ENCODE measurements around the gene ACBD4. TPM values are rescaled to one million over a fixed set of nuclear protein-coding genes. Genes with fewer than 3 reads are reported as not detected.

The ACBD4 gene
- total and polyA plus RNA-seq, 2 of the 13 experiments (the other 11 are each of a cell fraction or from before 2014, with no cell fraction given) = 16.1 to 26.9 TPM

DNA sequence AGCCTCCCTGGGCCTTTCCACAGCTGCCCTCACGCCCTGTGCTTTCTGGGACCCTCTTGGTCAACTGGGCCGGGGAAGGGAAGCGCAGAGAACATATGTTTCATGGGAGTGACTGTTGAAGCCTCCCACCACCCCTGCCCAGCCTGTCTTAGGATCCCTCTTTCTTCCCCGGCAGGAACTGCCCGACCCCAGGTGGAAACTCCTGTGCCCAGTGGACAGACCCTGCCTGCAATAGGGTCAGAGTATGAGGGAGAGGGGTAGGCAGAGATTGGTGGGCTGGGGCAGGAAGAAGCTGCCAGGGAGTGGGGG is 36.7 kb downstream of the ACBD4 start (continued):
- TF ChIP-seq, protein P1, sequence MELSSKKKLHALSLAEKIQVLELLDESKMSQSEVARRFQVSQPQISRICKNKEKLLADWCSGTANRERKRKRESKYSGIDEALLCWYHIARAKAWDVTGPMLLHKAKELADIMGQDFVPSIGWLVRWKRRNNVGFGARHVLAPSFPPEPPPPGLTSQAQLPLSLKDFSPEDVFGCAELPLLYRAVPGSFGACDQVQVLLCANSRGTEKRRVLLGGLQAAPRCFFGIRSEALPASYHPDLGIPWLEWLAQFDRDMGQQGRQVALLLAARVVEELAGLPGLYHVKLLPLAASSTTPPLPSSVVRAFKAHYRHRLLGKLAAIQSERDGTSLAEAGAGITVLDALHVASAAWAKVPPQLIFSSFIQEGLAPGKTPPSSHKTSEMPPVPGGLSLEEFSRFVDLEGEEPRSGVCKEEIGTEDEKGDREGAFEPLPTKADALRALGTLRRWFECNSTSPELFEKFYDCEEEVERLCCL (CRISPR knock-in tag; IDR thresholded peaks at IDR 0.05; ENCODE audit: borderline replicate concordance) = 0 out of 2 replicates have a peak, but pooled peaks have one; percentile 43
- 0 out of 2 replicates have a peak, but pooled peaks have one; percentile 2 for TF ChIP-seq BRD4 (CRISPR knock-in tag; IDR thresholded peaks at IDR 0.05)
- no peak for TF ChIP-seq TCF7 (IDR thresholded peaks at IDR 0.05; ENCODE audit: low read depth)
- TF ChIP-seq ZFYVE20 (CRISPR knock-in tag; IDR thresholded peaks at IDR 0.05; ENCODE audit: borderline replicate concordance, low read depth) = 0 out of 2 replicates have a peak, but pooled peaks have one; percentile 15
- peak; percentile 66 for TF ChIP-seq HDAC1 (CRISPR knock-in tag; IDR thresholded peaks at IDR 0.05)
- TF ChIP-seq, protein P2, sequence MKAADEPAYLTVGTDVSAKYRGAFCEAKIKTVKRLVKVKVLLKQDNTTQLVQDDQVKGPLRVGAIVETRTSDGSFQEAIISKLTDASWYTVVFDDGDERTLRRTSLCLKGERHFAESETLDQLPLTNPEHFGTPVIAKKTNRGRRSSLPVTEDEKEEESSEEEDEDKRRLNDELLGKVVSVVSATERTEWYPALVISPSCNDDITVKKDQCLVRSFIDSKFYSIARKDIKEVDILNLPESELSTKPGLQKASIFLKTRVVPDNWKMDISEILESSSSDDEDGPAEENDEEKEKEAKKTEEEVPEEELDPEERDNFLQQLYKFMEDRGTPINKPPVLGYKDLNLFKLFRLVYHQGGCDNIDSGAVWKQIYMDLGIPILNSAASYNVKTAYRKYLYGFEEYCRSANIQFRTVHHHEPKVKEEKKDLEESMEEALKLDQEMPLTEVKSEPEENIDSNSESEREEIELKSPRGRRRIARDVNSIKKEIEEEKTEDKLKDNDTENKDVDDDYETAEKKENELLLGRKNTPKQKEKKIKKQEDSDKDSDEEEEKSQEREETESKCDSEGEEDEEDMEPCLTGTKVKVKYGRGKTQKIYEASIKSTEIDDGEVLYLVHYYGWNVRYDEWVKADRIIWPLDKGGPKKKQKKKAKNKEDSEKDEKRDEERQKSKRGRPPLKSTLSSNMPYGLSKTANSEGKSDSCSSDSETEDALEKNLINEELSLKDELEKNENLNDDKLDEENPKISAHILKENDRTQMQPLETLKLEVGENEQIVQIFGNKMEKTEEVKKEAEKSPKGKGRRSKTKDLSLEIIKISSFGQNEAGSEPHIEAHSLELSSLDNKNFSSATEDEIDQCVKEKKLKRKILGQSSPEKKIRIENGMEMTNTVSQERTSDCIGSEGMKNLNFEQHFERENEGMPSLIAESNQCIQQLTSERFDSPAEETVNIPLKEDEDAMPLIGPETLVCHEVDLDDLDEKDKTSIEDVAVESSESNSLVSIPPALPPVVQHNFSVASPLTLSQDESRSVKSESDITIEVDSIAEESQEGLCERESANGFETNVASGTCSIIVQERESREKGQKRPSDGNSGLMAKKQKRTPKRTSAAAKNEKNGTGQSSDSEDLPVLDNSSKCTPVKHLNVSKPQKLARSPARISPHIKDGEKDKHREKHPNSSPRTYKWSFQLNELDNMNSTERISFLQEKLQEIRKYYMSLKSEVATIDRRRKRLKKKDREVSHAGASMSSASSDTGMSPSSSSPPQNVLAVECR (CRISPR knock-in tag; IDR thresholded peaks at IDR 0.05; ENCODE audit: borderline replicate concordance) = no peak
- peak; percentile 13 for TF ChIP-seq AGO1 (IDR thresholded peaks at IDR 0.05; ENCODE audit: low read depth, low read length, poor library complexity, severe bottlenecking)
- TF ChIP-seq KDM5B (CRISPR knock-in tag; IDR thresholded peaks at IDR 0.05; ENCODE audit: borderline replicate concordance) = no peak
- TF ChIP-seq ZFP90 (CRISPR knock-in tag; IDR thresholded peaks at IDR 0.05; ENCODE audit: borderline replicate concordance) = peak; percentile 41; the same call in 1 of the 2 replicates
- TF ChIP-seq SALL2 (CRISPR knock-in tag; IDR thresholded peaks at IDR 0.05) = 0 out of 2 replicates have a peak, but pooled peaks have one; percentile 20
- no peak for TF ChIP-seq ZNF138 (CRISPR knock-in tag; IDR thresholded peaks at IDR 0.05; ENCODE audit: low read depth)
- TF ChIP-seq, protein P3, sequence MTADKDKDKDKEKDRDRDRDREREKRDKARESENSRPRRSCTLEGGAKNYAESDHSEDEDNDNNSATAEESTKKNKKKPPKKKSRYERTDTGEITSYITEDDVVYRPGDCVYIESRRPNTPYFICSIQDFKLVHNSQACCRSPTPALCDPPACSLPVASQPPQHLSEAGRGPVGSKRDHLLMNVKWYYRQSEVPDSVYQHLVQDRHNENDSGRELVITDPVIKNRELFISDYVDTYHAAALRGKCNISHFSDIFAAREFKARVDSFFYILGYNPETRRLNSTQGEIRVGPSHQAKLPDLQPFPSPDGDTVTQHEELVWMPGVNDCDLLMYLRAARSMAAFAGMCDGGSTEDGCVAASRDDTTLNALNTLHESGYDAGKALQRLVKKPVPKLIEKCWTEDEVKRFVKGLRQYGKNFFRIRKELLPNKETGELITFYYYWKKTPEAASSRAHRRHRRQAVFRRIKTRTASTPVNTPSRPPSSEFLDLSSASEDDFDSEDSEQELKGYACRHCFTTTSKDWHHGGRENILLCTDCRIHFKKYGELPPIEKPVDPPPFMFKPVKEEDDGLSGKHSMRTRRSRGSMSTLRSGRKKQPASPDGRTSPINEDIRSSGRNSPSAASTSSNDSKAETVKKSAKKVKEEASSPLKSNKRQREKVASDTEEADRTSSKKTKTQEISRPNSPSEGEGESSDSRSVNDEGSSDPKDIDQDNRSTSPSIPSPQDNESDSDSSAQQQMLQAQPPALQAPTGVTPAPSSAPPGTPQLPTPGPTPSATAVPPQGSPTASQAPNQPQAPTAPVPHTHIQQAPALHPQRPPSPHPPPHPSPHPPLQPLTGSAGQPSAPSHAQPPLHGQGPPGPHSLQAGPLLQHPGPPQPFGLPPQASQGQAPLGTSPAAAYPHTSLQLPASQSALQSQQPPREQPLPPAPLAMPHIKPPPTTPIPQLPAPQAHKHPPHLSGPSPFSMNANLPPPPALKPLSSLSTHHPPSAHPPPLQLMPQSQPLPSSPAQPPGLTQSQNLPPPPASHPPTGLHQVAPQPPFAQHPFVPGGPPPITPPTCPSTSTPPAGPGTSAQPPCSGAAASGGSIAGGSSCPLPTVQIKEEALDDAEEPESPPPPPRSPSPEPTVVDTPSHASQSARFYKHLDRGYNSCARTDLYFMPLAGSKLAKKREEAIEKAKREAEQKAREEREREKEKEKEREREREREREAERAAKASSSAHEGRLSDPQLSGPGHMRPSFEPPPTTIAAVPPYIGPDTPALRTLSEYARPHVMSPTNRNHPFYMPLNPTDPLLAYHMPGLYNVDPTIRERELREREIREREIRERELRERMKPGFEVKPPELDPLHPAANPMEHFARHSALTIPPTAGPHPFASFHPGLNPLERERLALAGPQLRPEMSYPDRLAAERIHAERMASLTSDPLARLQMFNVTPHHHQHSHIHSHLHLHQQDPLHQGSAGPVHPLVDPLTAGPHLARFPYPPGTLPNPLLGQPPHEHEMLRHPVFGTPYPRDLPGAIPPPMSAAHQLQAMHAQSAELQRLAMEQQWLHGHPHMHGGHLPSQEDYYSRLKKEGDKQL (CRISPR knock-in tag; IDR thresholded peaks at IDR 0.05; ENCODE audit: low read depth) = no peak
- peak; percentile 83 for TF ChIP-seq RBM39 (IDR thresholded peaks at IDR 0.05; ENCODE audit: low read depth, low read length, poor library complexity, severe bottlenecking)
